Measurements from ENCODE around the gene LINGO1.

Gene LINGO1

GRCh38 chr15:77630956-77631744 is 1.6 kb downstream of the LINGO1 start:
- no peak for DNase-seq

DNA sequence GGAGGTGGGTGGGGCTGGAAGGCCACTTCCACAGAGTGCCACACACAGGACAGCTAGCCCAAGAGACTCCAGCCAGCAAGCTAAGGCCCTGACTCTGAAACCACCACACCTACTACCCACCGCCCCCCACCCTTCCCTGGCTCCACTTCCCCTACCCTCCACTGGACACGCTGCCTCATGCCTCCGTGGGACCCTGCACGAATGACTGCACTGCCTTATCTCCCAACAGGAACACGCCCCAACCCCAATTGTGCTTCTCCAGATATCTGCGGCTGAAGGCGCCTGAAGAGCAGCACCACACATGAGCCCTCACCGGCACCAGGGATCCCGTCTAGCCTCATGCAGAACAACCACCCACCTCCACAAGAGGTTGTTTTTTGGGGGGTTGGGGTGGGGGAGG is 2.7 kb downstream of the LINGO1 start:
- DNase-seq: no peak

DNA sequence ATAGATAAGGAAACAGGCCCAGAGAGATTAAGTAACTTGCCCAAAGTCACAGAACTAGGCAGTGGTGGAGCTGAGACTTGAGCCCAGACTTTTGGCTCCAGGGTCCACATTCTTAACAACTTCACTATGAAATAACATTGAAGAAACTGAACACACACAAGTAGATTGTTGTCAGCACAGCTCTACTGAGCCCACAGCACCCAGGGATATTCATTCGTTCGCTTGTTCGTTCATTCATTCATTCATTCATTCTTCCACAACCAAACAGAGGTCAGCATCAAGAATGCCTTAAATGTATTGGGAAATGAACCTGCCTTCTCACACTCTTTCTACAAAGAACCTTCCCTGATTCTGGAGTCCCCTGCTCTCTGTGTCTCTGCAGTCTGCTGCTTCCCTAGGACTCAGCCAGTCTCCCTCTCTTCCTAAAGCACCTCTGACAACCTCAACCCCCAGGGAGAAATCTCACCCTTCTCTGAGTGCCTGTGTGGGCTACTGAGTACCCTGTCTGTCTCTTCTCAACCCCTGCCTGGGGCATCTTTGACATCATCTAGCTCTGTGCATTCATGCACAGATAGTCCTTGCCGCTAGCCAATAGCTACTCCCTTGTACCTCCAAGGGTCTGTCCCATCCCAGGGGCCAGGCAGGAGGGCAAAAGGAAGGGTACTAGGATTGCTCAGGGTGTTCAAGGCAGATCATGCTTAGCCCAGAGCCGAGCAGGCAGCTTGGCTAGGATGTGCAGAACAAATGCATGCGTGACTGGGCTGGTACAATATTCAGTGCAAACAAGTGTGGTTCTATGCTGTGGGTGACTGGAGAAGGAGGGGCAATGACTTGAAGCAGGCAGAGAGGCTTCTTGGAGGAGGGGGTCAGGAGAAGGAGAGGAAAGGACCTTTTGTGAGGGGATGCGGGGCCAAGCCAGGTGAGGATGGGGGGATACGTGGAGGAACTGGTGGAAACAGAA is 3.4 kb downstream of the LINGO1 start:
- no peak for DNase-seq

- no peak for DNase-seq
These were observed 4.7 kb downstream of the LINGO1 start for GRCh38 chr15:77628010-77628409.

- DNase-seq: no peak
These were observed 5.1 kb downstream of the LINGO1 start for GRCh38 chr15:77627581-77627980.

DNA sequence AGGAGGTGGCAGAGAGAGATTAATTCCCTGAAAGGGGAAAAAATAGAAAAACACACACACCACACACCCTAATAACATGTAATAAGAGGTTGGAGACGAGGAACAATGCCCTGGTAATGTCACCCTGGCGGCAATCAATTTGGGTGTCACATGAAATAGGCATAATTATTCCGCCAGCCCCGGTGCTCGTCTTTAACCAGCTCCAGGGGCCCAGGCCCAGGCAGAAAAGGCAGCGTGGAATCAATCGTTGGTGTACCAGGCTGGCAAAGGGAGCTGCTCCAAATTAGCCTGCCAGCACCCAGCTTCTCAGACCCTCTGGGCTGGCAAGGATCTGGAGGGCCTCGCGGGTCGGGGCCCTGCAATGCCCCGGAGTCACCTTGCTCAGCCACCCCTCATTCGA is 5.6 kb downstream of the LINGO1 start:
- no peak for DNase-seq

DNA sequence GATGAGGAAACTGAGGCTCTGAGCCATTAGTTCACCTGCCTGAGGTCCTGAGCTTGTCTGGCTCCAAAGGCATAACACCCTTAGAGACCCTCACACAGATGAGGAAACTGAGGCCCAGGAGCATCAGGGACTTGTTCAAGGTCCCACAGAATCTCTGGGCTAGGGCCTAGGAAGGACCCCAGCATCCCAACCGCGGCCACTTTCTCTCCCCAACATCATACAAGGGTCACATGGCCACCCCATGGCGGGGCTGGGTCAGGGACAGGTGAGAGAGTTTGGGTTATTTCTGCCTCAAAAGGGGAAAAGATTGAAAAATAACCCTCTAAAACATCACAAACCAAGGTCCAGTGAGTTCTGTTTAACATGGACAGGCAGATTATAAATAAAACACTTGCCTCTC is 6.7 kb downstream of the LINGO1 start:
- no peak for DNase-seq

DNA sequence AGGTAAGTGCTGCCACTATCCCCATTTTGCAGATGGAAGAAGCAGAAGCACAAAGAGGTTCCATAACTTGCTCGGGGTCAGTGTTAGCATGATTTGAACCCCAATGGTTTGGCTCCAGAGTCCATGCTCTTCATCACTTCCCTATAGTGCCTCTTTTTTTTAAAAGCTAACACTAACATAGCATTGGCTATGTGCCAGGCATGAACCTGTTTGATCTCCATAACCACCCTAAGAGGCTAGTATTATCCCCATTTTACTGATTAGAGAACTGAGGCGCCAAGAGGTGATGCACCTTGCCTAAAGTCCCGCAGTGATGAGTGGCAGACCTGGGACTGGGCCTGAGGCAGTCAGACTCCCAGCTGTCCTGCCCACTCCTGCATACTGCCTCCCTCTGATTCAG is 7.3 kb downstream of the LINGO1 start:
- no peak for DNase-seq

DNA sequence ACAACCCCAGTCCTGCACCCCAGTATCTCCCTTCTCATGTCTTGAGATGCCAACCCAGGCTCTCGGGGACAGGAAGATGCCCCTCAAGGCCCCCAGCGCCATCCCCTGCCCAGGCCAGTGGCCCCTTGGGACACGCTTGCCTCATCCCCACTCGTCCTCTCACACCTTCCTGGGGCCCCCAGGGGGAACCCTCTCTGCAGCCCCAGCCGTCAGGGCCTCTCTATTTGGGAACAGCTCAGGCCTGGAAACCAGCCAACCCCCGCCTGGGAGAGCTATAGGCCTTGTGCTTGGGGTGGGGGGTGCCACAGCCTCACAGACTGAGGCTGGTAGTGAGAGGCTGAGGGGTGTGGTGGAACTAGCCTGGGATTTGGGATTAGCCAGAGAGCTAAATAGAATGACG is 7.8 kb downstream of the LINGO1 start:
- no peak for DNase-seq

- no peak for DNase-seq
These were observed 8.8 kb downstream of the LINGO1 start for GRCh38 chr15:77623755-77624524.

- no peak for DNase-seq
These were observed 9.6 kb downstream of the LINGO1 start for GRCh38 chr15:77622934-77623754.

GRCh38 chr15:77622209-77622933 is 10.3 kb downstream of the LINGO1 start:
- DNase-seq: no peak

- no peak for DNase-seq
These were observed 10.9 kb downstream of the LINGO1 start for GRCh38 chr15:77621847-77622208.

DNA sequence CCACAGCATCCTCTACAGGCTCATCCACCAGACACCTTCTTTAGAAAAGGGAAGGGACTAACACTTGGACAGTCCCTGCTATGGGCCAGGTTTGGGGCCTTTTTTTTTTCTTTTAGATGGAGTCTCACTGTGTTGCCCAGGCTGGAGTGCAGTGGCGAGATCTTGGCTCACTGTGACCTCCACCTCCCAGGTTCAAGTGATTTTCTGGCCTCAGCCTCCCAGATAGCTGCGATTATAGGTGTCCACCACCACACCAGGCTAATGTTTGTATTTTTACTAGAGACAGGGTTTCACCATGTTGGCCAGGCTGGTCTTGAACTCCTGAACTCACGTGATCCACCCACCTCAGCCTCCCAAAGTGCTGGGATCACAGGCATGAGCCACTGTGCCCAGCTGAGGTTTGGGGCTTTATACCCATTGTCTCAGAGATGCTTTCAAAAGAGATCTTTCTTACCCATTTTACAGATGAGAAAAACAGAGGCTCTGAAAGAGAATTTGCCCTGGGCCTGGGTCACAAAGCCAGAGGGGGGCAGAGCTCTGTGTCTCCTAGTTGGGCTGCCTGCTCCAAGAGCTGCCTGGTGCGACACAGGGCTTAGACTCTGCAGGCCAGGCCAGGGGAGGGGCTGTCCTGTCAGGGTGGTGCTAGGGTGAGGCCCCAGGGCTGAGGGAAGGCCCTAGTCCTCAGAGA is 11.6 kb downstream of the LINGO1 start:
- no peak for DNase-seq

- DNase-seq: no peak
These were observed 12.4 kb downstream of the LINGO1 start for GRCh38 chr15:77620297-77620696.

DNA sequence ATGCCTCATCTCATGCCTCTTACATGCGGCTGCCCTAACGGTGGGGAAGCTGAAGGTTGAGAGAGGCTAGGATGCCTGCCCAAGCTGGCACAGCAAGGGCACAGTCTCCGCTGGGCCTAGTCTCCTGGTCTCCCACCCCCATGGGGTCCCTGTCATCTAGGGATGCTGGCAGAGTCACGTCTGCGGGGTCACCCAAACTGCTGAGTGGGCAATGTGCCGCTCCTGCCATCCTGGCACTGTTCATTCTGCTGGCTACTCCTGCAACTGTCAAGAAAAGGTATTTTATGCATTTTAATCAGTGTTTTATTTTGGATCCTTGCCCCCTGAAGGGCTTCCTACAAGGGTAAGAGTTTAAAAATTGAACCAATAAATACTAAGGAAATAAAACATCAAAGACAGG is 12.8 kb downstream of the LINGO1 start:
- DNase-seq: no peak

DNA sequence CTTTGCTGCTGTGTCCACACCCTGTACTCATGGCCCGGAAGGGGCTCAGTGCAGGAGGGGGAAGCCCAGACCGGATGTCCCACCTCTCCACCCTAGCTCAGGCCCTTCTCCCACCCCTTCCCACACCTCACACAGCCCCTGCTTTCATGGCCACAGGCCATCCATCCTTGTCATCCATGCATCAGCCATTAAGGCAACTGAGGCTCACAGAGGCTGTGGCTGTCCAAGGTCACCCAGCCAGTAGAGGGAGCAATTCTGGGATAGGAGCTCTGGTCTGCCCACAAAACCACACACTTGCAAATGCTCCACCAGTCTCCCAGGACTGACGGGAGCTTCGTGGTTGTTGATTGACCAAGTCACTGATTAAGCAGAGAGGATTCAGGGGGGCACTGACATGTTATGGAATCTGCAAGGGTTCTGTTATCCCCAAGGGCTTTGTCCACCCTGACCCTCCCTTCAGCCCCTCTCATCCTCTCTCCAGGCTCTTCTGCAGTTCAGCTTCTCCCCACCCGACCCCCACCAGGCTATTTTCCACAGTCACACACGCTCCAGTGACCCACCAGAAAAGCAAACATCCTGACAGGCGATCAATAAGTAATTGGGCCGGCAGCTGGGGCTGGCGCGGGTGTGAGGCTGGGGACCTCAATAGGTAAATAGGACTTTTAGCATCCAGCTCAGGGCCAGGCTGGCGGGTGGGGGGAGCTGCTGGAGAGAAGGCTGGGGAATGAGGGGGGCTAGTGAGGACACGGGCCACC is 15.1 kb downstream of the LINGO1 start:
- DNase-seq: peak; percentile 2

DNA sequence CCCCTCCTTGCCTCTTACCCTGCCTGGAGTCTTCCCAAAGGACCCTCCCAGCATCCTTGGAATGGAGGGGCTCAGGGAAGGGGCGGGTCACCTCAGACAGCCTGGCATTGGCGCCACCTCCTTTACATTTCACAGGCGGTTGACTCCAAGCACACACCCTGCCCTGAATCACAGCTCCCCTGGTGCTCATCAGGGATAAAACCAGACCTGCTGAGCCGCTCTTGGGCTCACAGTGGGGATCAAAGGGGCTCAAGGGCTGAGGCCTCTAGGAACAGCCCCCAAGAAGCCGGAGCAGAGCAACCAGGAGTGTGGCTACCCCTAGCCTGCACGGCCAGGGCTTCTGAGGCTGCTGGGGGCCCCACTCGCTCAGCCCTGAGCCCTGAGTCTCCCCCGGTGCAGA is 16.6 kb downstream of the LINGO1 start:
- DNase-seq: no peak

DNA sequence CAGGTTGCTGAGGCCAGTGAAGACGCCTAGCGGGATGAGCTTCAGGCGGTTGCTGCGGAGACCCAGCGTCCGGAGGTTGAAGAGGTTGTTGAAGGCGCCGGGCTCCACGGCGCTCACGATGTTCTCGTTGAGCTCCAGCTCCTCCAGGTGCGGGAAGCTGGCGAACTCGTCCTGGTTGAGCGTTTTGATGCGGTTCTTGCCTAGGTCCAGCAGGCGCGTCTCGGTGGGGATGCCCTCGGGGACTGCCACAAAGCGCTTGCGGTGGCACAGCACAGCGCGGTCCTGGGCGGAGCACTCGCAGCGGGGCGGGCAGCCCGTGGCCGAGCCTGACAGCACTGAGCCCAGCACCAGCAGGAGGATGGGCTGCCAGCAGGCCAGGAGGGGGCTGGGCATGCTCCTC is 17.2 kb downstream of the LINGO1 start:
- DNase-seq: no peak

DNA sequence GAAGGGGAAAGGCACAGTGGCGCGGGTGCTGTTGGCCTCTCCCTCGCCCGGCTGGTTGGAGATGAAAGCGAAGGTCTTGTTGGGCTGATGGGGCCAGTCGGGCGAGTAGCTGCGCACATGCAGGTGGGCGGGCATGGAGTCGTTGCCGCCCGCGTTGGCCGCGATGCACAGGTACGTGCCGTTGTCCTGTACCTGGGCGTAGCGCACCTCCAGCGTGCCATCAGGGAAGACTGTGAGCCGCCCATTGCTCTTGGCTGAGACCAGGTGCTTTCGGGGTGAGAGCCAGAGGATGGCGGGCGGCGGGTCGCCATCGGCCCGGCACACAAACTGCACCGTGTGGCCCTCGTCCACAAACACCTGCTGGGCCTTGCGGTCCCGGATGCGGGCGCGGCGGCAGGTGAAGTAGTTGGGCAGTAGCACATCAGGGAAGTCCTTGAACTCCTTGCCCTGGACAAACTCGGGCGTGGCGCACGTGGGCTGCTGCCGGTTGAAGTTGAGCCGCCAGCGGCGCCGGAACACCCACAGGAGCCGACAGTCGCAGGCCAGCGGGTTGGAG is 18.4 kb downstream of the LINGO1 start:
- no peak for DNase-seq

All from NCI-H510A treated with DMSO at 0.1 percent for 48 hours (cell line).